SK-N-SH (cell line): ENCODE data around the gene OR51B6. TPM values are rescaled to one million over a fixed set of nuclear protein-coding genes. Genes with fewer than 3 reads are reported as not detected.

Experiments
- CTCF ChIA-PET: fragments of 300-600, 350-600 bp; formaldehyde crosslinking; extraction: SDS; loops from one replicate; lab custom pipeline; 2021; lab: Yijun Ruan, JAX
- POLR2A ChIA-PET: fragments of 350-600 bp; sonication (Branson Sonifier 250); formaldehyde crosslinking; extraction: SDS; loops from one replicate; lab custom pipeline; 2020; ENCODE audit warnings: antibody characterized with exemption, inconsistent platforms; lab: Yijun Ruan, JAX
- DNase-seq: peaks from one replicate; pipeline ENCODE4 v3.0.0; 2012
- H2AFZ ChIP-seq: fragments of 200-600 bp; sonication (generic); 2 replicates; pipeline ENCODE4 v1.8.1; 2016; ENCODE audit warnings: antibody characterized with exemption, mild to moderate bottlenecking, low read depth
- H3F3A ChIP-seq: fragments of 200-600 bp; sonication (generic); replicated peaks from 2 replicates; pipeline ENCODE3; 2016; ENCODE audit warnings: antibody characterized with exemption, mild to moderate bottlenecking; ENCODE audit not compliant: insufficient read depth
- H3K27ac ChIP-seq, 2 experiments: fragments of 200-500 bp in 1 of 2; fragments of 200-600 bp in 1 of 2; sonication (Bioruptor generic) in 1 of 2; sonication (generic), shearing (Covaris generic) in 1 of 2; 2 replicates each; pipeline versions ENCODE4 v1.5.1 to v1.6.1; 2014 to 2016; ENCODE audit warnings: low read depth in 2 of 2, inconsistent platforms in 1 of 2, low read length in 1 of 2, mild to moderate bottlenecking in 1 of 2, mixed read lengths in 1 of 2
- H3K27me3 ChIP-seq: fragments of 200-600 bp; sonication (generic), shearing (Covaris generic); 2 replicates; pipeline ENCODE4 v1.6.1; 2016; ENCODE audit warnings: mixed run types; ENCODE audit not compliant: insufficient read depth
- H3K36me3 ChIP-seq, 2 experiments: fragments of 200-500 bp in 1 of 2; fragments of 200-600 bp in 1 of 2; sonication (Bioruptor generic) in 1 of 2; sonication (generic) in 1 of 2; replicated peaks in 1 of 2; 2 replicates each; pipeline versions ENCODE3 to v1.5.1; 2014 to 2016; ENCODE audit warnings: low read length in 1 of 2, mild to moderate bottlenecking in 1 of 2; ENCODE audit not compliant: insufficient read depth in 2 of 2, control insufficient read depth in 1 of 2
- H3K4me1 ChIP-seq, 2 experiments: fragments of 200-500 bp in 1 of 2; fragments of 200-600 bp in 1 of 2; sonication (Bioruptor generic) in 1 of 2; sonication (generic), shearing (Covaris generic) in 1 of 2; 2 replicates each; pipeline versions ENCODE4 v1.5.1 to v1.6.1; 2014 to 2016; ENCODE audit warnings: low read depth in 1 of 2, low read length in 1 of 2, mixed run types in 1 of 2; ENCODE audit not compliant: insufficient read depth in 2 of 2, control insufficient read depth in 1 of 2
- H3K4me2 ChIP-seq: fragments of 200-600 bp; sonication (generic), shearing (Covaris generic); 2 replicates; pipeline ENCODE4 v1.6.1; 2017; ENCODE audit warnings: mixed run types
- H3K4me3 ChIP-seq, 2 experiments: fragments of 200-500 bp in 1 of 2; fragments of 200-600 bp in 1 of 2; sonication (Bioruptor generic) in 1 of 2; sonication (generic), shearing (Covaris generic) in 1 of 2; 2 replicates each; pipeline versions ENCODE4 v1.5.1 to v1.8.1; 2014 to 2016; ENCODE audit warnings: low read depth in 2 of 2, inconsistent platforms in 1 of 2, low read length in 1 of 2, mild to moderate bottlenecking in 1 of 2, mixed read lengths in 1 of 2, moderate library complexity in 1 of 2
- H3K79me2 ChIP-seq: fragments of 200-600 bp; sonication (generic); 2 replicates; pipeline ENCODE4 v1.8.1; 2017; ENCODE audit warnings: mild to moderate bottlenecking; ENCODE audit not compliant: insufficient read depth
- H3K9ac ChIP-seq: fragments of 200-600 bp; sonication (generic); 2 replicates; pipeline ENCODE4 v1.6.1; 2017; ENCODE audit warnings: mixed run types
- H3K9me2 ChIP-seq: fragments of 200-600 bp; sonication (generic); 2 replicates; pipeline ENCODE4 v1.6.1; 2017; ENCODE audit warnings: mixed run types
- H3K9me3 ChIP-seq: fragments of 200-600 bp; sonication (generic); 2 replicates; pipeline ENCODE4 v1.6.1; 2017; ENCODE audit warnings: mixed run types, mild to moderate bottlenecking, moderate library complexity
- H4K20me1 ChIP-seq: fragments of 200-600 bp; sonication (generic); 2 replicates; pipeline ENCODE4 v1.6.1; 2017; ENCODE audit warnings: mild to moderate bottlenecking, mixed run types; ENCODE audit not compliant: insufficient read depth
- CHD2 ChIP-seq: fragments of 150-350 bp; IDR thresholded peaks from 2 replicates; pipeline ENCODE4 v1.6.1; 2018; ENCODE audit warnings: low read length; ENCODE audit not compliant: partially characterized antibody
- CTCF ChIP-seq: fragments of 200-600 bp; sonication (generic); IDR thresholded peaks from 2 replicates; pipeline ENCODE4 v1.6.1; 2017; ENCODE audit warnings: antibody characterized with exemption, mild to moderate bottlenecking, moderate library complexity
- EZH2phosphoT487 ChIP-seq: fragments of 200-600 bp; sonication (generic); IDR thresholded peaks from 2 replicates; pipeline ENCODE4 v1.6.1; 2017; ENCODE audit warnings: low read depth, mixed run types, mild to moderate bottlenecking, antibody characterized with exemption, moderate library complexity, borderline replicate concordance
- GATA2 ChIP-seq: sonication (generic); formaldehyde crosslinking; IDR thresholded peaks from 2 replicates; pipeline ENCODE4 v1.5.0; 2020; ENCODE audit warnings: mild to moderate bottlenecking, missing genetic modification reagents
- MXI1 ChIP-seq: IDR thresholded peaks from 2 replicates; pipeline ENCODE4 v1.6.1; 2012; ENCODE audit warnings: mild to moderate bottlenecking, low read depth, low read length, improper control_type of control experiment
- NRF1 ChIP-seq: IDR thresholded peaks from 2 replicates; pipeline ENCODE4 v1.6.1; 2012; ENCODE audit warnings: low read depth, mild to moderate bottlenecking, low read length
- POLR2AphosphoS5 ChIP-seq: IDR thresholded peaks from 2 replicates; pipeline ENCODE4 v1.6.1; 2012; ENCODE audit warnings: low read depth, low read length
- RCOR1 ChIP-seq: fragments of 150-350 bp; IDR thresholded peaks from 2 replicates; pipeline ENCODE4 v1.6.1; 2017; ENCODE audit warnings: antibody characterized with exemption, low read length
- REST ChIP-seq: IDR thresholded peaks from 2 replicates; pipeline ENCODE4 v1.6.1; 2012; ENCODE audit warnings: mild to moderate bottlenecking, low read depth, low read length, moderate library complexity
- RFX5 ChIP-seq: IDR thresholded peaks from 2 replicates; pipeline ENCODE4 v1.6.1; 2012; ENCODE audit warnings: mild to moderate bottlenecking, improper control_type of control experiment, low read length
- SIN3A ChIP-seq: IDR thresholded peaks from 2 replicates; pipeline ENCODE4 v1.6.1; 2012; ENCODE audit warnings: low read depth, mild to moderate bottlenecking, low read length, moderate library complexity, borderline replicate concordance
- TCF12 ChIP-seq: IDR thresholded peaks from 2 replicates; pipeline ENCODE4 v1.4.0; 2012
- YY1 ChIP-seq: IDR thresholded peaks from 2 replicates; pipeline ENCODE4 v1.4.0; 2012; ENCODE audit warnings: low read depth, mild to moderate bottlenecking
- WGBS: methylation state at CpG from one replicate; pipeline ENCODE4 v1.1.6; 2017; ENCODE audit warnings: low lambda C conversion rate; 5-methylcytosine and 5-hydroxymethylcytosine counted together
- polyA plus RNA-seq, 3 experiments: library from polyadenylated mRNA; depleted of rRNA; stranded (reverse); fragments of >200 nt; gene quantifications; 2 replicates each; pipeline ENCODE4 v1.2.3, GENCODE V29; 2012
- TF ChIP-seq, protein P1 (sequence below): IDR thresholded peaks from 2 replicates; pipeline ENCODE4 v1.4.0; 2012; ENCODE audit warnings: low read depth
- TF ChIP-seq, protein P2 (sequence below): fragments of 150-350 bp; IDR thresholded peaks from 2 replicates; pipeline ENCODE4 v1.6.1; 2016; ENCODE audit warnings: mild to moderate bottlenecking, low read depth, low read length

OR51B6 gene
- polyA plus RNA-seq, 1 of the 3 experiments (the other 2 are of a cell fraction), result not detected

DNA sequence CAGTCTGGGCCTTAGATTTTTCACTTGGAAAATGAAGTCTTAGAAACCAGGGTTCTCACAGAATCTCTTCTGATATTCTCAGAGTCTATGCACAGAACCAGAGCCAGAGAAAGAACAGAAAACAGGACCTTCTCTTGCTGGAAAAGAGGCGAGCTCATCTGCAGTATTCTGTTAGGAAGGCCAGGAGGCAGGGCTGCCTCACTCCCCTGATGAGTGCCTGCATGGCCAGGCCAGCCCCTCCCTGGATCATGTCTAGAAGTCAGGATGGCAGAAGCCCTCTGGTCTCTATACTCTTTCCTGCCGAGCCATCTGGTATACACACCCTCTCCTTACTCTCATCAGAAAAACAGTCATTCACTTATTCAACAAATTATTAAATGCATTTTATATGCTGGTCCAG, 33.0 kb downstream of the OR51B6 start (continued):
- TF ChIP-seq, protein P1, sequence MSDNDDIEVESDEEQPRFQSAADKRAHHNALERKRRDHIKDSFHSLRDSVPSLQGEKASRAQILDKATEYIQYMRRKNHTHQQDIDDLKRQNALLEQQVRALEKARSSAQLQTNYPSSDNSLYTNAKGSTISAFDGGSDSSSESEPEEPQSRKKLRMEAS, result no peak
- TF ChIP-seq POLR2AphosphoS5 (no peak), CTCF (no peak), RCOR1 (no peak), RFX5 (no peak), SIN3A (no peak), MXI1 (no peak), GATA2 (no peak), YY1 (no peak)
- TF ChIP-seq, all 33 proteins: peak for 0

DNA sequence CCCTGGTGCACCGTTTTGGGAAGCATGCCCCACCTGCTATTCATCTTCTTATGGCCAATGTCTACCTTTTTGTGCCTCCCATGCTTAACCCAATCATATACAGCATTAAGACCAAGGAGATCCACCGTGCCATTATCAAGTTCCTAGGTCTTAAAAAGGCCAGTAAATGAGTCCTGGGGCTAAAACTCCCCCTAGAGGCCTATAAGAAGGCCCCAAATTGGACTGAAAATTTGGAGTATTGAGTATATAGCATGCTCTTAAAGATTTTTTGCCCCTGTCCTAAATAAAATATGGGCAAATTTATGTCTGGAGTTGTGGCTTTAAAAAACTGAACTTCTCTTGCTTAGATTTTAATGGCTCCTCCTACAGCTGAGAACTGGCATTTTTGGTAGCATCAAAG, 38.9 kb downstream of the OR51B6 start:
- DNase-seq, result no peak
- TF ChIP-seq CTCF, result peak; percentile 16; the same call in 1 of the 2 replicates
- TF ChIP-seq RCOR1, result no peak
- H3K9ac ChIP-seq, result no peak overlapping the region
- H3K9me2 ChIP-seq, result no peaks in the 10 kb centered on the region
- no peaks in the 10 kb centered on the region for H3K9me3 ChIP-seq
- H3K36me3 ChIP-seq, result no peaks in the 10 kb centered on the region
- H3K27ac ChIP-seq, result no peak overlapping the region
- WGBS, result 13% methylated on average over 2 of the region's 2 CpGs
- no peaks in the 10 kb centered on the region for H4K20me1 ChIP-seq
- H3K4me3 ChIP-seq, result no peak overlapping the region
- H3F3A ChIP-seq, result no peaks in the 10 kb centered on the region
- POLR2A ChIA-PET, result no interaction called here
- H3K27me3 ChIP-seq, result no peaks in the 10 kb centered on the region; the same call in 1 of the 2 replicates
- H3K79me2 ChIP-seq, result no peaks in the 10 kb centered on the region
- no peaks in the 10 kb centered on the region for H3K4me1 ChIP-seq
- H2AFZ ChIP-seq, result no peak overlapping the region
- CTCF ChIA-PET, result interaction anchor here (1.8 kb wide), 1 partner anchor 9 kb away, joined by 9 read pairs; no protein-coding TSS in a partner anchor
- no peak overlapping the region for H3K4me2 ChIP-seq

DNA sequence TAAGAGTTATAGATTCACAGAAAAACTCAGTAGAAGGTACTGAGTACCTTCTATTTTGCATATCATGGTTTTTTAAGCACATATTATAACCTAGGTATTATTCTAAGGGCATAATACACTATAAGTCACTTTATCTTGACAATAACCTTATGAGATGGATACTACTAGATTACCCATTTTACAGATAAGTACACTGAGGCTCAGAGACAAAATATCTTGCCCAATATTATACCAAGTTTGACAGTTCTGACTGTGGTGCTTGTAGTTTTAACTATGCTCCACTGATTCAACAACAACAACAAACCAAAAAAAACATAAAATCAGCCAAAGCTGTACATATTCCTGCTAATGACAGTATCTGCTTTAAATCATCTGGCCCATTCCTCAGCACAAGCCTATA, 42.8 kb downstream of the OR51B6 start:
- Histone ChIP-seq H3K4me2 (no peak overlapping the region), H3K9ac (no peak overlapping the region), H3K27ac (no peak overlapping the region), H2AFZ (no peak overlapping the region), H3K4me3 (no peak overlapping the region), H4K20me1 (no peaks in the 10 kb centered on the region), H3K27me3 (no peaks in the 10 kb centered on the region; the same call in 1 of the 2 replicates), H3K9me3 (no peaks in the 10 kb centered on the region), H3K9me2 (no peaks in the 10 kb centered on the region), H3F3A (no peaks in the 10 kb centered on the region), H3K79me2 (no peaks in the 10 kb centered on the region), H3K4me1 (no peaks in the 10 kb centered on the region), H3K36me3 (no peaks in the 10 kb centered on the region)
- no peak for DNase-seq
- CTCF ChIA-PET, result no interaction called here
- TF ChIP-seq SIN3A (no peak), MXI1 (no peak), CHD2 (no peak), TCF12 (no peak), EZH2phosphoT487 (no peak), NRF1 (no peak), REST (no peak)
- TF ChIP-seq, protein P2, sequence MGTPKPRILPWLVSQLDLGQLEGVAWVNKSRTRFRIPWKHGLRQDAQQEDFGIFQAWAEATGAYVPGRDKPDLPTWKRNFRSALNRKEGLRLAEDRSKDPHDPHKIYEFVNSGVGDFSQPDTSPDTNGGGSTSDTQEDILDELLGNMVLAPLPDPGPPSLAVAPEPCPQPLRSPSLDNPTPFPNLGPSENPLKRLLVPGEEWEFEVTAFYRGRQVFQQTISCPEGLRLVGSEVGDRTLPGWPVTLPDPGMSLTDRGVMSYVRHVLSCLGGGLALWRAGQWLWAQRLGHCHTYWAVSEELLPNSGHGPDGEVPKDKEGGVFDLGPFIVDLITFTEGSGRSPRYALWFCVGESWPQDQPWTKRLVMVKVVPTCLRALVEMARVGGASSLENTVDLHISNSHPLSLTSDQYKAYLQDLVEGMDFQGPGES, result no peak
- POLR2A ChIA-PET, result no interaction called here
